A673 (cell line): ENCODE results near the gene HBEGF.

ENCODE experiments used
- CTCF ChIP-seq: fragments of 300-800, 200-600 bp; sonication (generic); conservative IDR thresholded peaks from 2 replicates; pipeline ENCODE4 v1.5.1; 2017; ENCODE audit warnings: low read depth, mild to moderate bottlenecking, antibody characterized with exemption, low read length, moderate library complexity, mixed read lengths
- EZH2 ChIP-seq: fragments of 200-600 bp; sonication (generic); IDR thresholded peaks from 2 replicates; pipeline ENCODE4 v1.6.1; 2017; ENCODE audit warnings: borderline replicate concordance, low read depth, mild to moderate bottlenecking, mixed read lengths, antibody characterized with exemption, low read length; ENCODE audit not compliant: poor library complexity, severe bottlenecking

DNA sequence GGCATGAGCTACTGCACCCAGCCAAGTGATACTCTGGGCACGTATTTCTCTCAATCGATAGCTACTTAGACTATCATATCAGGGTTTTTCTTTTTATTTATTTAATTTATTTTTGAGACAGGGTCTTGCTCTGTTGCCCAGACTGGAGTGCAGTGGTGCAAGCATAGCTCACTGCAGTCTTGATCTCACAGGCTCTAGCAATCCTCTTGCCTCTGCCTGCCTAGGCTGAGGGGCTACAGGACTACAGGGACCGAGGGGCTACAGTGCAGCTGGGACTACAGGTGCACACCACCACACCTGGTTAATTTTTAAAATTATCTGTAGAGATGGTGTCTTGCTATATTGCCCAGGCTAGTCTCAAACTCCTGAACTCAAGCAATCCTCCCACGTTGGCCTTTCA, 34.9 kb upstream of the HBEGF start:
- TF ChIP-seq CTCF (no peak), EZH2 (no peak)
